Duodenal mucosa (tissue), 2 donors: ENCODE data around the gene PPA2.

Experiments used
- H3K27ac ChIP-seq: one replicate; pipeline ENCODE4 v1.7.0; 2013; ENCODE audit warnings: low read depth, low read length
- H3K27me3 ChIP-seq, 2 donors: one replicate each; pipeline ENCODE4 v1.7.0; 2013; ENCODE audit warnings: low read length in 2 of 2, control low read depth in 1 of 2; ENCODE audit not compliant: insufficient read depth in 2 of 2, control insufficient read depth in 1 of 2
- H3K36me3 ChIP-seq, 2 donors: one replicate each; pipeline ENCODE4 v1.7.0; 2013; ENCODE audit warnings: low read length in 2 of 2, control low read depth in 1 of 2; ENCODE audit not compliant: insufficient read depth in 2 of 2, control insufficient read depth in 1 of 2
- H3K4me1 ChIP-seq, 2 donors: one replicate each; pipeline ENCODE4 v1.7.0; 2013; ENCODE audit warnings: low read length in 2 of 2, control low read depth in 1 of 2; ENCODE audit not compliant: insufficient read depth in 2 of 2, control insufficient read depth in 1 of 2
- H3K4me3 ChIP-seq, 2 donors: one replicate each; pipeline ENCODE4 v1.7.0; 2013; ENCODE audit warnings: low read length in 2 of 2, low read depth in 1 of 2
- H3K9ac ChIP-seq, 2 donors: one replicate each; pipeline ENCODE4 v1.7.0; 2013; ENCODE audit warnings: low read length in 2 of 2, low read depth in 1 of 2
- H3K9me3 ChIP-seq, 2 donors: one replicate each; pipeline ENCODE4 v1.7.0; 2013; ENCODE audit warnings: low read length in 2 of 2, control low read depth in 1 of 2; ENCODE audit not compliant: control insufficient read depth in 1 of 2

Gene PPA2

DNA sequence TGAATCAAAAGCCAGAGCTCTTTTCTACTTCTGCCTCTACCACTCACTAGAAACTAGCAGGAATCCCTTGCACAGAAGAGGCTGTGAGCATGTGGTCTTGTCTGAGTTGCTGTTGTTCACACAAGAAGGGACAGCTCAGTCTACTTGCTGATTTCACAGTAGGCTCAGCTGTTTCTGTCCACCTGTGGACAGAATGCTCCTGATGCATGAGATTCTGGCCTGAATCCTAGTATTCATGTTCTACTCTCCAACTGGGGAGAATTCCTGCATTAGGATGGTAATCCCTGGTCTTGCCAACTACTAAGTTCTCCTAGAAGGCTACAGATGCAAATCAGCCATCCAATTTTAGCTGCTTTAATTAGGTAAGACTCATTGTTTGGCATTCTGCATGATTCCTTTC is 112.8 kb downstream of the PPA2 start:
- peaks cover 0 to 3% of the 10 kb centered on the region in 2 donors for H3K36me3 ChIP-seq

DNA sequence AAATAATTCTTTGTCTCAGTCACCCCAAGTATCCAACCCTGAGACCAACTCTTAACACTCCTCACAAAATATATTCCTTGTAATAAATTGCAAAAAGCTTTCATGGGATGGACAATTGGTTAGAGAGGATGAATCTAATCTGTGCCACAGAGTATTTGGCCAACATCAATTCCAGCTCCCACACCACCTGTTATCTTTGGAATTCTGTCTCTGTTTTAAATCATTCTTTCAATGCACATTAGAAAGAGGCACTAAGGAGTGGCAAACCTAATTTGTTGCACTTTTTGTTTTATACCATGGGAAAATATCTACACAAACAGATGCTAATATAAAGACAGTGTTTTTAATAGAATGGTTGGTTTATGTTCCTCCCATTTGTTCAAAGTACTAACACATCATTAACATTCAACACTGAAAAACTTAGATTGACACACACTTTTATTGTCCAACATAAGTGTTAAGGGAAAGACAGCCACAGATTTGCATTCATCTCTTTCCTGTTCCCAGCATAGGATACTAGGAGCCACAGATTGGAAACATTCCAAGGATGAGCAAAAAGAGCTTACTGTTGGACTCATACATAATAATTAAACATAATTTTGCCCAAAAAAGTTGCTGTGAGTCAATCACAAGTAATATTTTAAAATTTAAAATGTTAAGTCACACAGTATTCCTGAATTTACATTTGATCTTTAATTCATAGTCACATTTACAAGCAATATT is 116.4 kb downstream of the PPA2 start:
- H3K27me3 ChIP-seq = no peaks in the 10 kb centered on the region
- H3K9me3 ChIP-seq = no peaks in the 10 kb centered on the region
- no peaks in the 10 kb centered on the region for H3K36me3 ChIP-seq
- H3K4me3 ChIP-seq = no peak overlapping the region
- H3K9ac ChIP-seq = no peak overlapping the region
- no peak overlapping the region for H3K27ac ChIP-seq
- no peaks in the 10 kb centered on the region for H3K4me1 ChIP-seq

More for the DNA sequence above, 112.8 kb downstream of the PPA2 start:
- peaks cover 0 to 3% of the 10 kb centered on the region in 2 donors for H3K9me3 ChIP-seq
- no peak overlapping the region for H3K4me3 ChIP-seq
- H3K4me1 ChIP-seq = no peaks in the 10 kb centered on the region
- no peaks in the 10 kb centered on the region for H3K27me3 ChIP-seq
- H3K27ac ChIP-seq = no peak overlapping the region
- H3K9ac ChIP-seq = no peak overlapping the region

DNA sequence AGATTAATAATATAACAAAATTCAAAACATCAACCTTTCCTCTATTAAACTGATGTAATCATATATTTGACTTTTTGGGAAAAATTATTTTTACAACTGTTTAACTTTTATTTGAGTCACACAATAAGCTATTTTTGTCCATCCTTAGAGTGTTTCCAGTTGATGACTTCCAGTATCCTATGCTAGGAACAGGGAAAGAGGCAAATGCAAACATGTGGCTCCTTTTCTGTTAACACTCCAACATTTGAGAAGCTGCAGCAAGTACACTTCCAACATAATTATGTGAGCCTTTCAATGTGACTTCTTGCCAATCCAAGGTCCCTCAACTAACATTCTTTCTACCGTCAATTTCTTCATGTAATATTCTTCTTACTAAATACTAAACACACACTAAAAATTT is 117.7 kb downstream of the PPA2 start:
- Histone ChIP-seq H3K9ac (no peak overlapping the region), H3K4me1 (no peaks in the 10 kb centered on the region), H3K27ac (no peak overlapping the region), H3K36me3 (no peaks in the 10 kb centered on the region), H3K27me3 (no peaks in the 10 kb centered on the region), H3K4me3 (no peak overlapping the region), H3K9me3 (no peaks in the 10 kb centered on the region)

DNA sequence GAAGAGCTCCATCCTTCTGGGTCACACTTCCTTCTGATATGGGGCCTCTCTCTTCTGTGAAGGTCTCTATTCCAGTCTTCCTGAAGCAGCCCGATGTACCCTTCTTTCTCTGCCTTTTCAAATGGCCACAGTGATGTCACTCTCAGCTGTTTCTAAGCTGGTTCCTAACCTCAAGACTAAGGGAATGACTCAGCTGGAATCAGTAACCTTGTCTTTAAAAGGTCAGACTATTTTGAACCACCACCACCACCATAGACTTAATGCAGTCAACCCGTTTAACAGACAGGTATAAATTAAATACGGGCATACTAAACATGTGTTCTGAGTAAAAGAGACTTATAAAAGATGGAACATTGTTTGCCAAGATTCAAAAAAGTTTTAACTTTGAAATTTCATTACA is 121.0 kb downstream of the PPA2 start:
- no peak overlapping the region for H3K27ac ChIP-seq
- no peak overlapping the region for H3K9ac ChIP-seq
- H3K4me1 ChIP-seq = no peaks in the 10 kb centered on the region
- no peaks in the 10 kb centered on the region for H3K9me3 ChIP-seq
- no peaks in the 10 kb centered on the region for H3K27me3 ChIP-seq
- no peaks in the 10 kb centered on the region for H3K36me3 ChIP-seq
- no peak overlapping the region for H3K4me3 ChIP-seq

DNA sequence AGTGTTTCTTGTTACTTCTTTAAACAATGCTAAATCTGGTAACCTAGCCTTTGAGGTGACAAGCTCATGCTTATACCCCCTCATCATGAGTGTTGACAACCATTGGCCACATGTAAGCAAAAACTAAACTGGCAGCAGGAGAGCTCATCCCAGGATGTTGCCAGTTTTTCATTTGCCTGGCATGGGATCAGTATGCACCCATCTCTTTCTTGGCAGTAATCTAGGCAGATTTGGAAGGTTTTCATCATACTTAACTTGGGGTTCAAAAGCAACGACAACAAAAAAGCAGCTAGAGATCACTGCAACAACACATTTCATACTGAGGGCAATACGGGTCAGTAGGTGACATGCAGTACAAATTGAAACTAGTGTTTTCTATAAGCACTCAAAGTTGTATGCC is 122.0 kb downstream of the PPA2 start:
- no peak overlapping the region for H3K27ac ChIP-seq
- no peaks in the 10 kb centered on the region for H3K27me3 ChIP-seq
- H3K4me1 ChIP-seq = no peaks in the 10 kb centered on the region
- no peak overlapping the region for H3K4me3 ChIP-seq
- H3K36me3 ChIP-seq = no peaks in the 10 kb centered on the region
- no peak overlapping the region for H3K9ac ChIP-seq
- no peaks in the 10 kb centered on the region for H3K9me3 ChIP-seq

DNA sequence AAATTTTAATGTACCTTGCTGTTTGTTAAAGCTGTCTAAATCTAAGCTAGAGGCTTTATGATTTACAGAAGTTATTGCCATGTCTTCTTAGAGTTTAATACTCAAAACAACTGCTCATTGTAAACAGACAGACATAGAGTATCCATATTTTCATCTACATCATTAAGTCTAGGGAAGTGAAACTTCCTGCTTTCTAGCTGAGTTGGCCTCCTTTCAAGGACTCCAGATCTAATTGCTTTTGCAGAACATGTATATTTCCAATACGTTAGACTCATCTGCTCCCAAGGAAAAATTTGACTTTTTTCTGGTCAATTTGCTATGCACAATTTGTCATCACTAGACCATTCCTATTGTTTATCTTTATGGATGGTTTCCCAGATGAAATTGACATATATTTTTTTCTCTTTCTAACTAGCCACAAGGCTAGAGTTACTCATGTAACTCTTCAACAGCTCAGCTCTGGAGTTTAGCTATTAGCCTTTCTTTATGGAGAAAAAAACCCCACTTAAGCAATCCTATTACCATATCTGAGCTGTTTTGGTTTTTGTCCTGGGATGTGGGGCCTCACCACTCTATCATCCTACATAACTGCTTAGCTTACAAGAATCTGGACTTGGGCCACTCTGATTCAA is 122.9 kb downstream of the PPA2 start:
- Histone ChIP-seq H3K9me3 (no peaks in the 10 kb centered on the region), H3K27ac (no peak overlapping the region), H3K36me3 (no peaks in the 10 kb centered on the region), H3K4me1 (no peaks in the 10 kb centered on the region), H3K4me3 (no peak overlapping the region), H3K27me3 (no peaks in the 10 kb centered on the region), H3K9ac (no peak overlapping the region)

DNA sequence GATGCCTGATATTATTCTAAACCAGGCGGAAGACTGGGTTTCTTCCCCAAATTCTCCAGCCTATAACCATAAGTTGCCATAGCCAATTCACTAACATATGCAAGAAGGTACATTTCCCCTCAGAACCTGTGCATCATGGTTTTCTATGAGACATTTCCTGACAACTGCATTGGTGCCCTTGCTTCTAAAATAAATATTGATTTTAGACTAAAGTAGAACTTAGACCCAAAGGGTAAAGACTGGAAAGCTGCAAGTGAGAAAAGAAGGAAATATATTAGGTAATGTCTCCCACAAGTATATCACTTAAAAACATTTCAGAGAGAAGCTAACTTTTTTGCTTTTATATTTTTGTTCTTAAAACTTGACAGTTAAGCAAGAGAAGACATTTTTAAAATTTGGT is 125.1 kb downstream of the PPA2 start:
- no peak overlapping the region for H3K4me3 ChIP-seq
- H3K27me3 ChIP-seq = no peaks in the 10 kb centered on the region
- H3K9ac ChIP-seq = no peak overlapping the region
- H3K9me3 ChIP-seq = no peaks in the 10 kb centered on the region
- no peak overlapping the region for H3K27ac ChIP-seq
- no peaks in the 10 kb centered on the region for H3K4me1 ChIP-seq
- no peaks in the 10 kb centered on the region for H3K36me3 ChIP-seq

DNA sequence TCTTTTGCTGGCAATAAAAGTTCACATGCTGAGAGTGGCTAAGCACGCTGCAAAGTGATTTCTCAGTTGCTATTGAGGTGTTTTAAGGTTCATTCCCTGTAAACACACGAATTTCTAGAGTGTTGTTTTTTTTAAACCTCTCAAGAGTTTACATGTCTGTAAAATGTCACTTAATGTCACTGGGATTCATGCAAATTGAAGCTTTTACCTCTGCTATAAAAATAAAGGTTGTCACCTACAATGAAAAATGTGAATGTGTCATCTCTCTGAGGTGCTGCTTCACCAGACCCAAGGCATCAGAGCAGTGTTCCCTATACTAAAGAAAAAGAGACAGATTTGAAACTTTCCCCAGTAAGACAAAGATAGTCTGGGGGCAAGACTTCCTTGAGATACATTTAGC is 127.0 kb downstream of the PPA2 start:
- Histone ChIP-seq H3K9ac (no peak overlapping the region), H3K27me3 (no peaks in the 10 kb centered on the region), H3K27ac (no peak overlapping the region)

GRCh38 chr4:105345838-105346237 is 128.0 kb downstream of the PPA2 start:
- Histone ChIP-seq H3K9ac (no peak overlapping the region), H3K27me3 (no peaks in the 10 kb centered on the region), H3K4me3 (no peak overlapping the region), H3K9me3 (no peaks in the 10 kb centered on the region), H3K27ac (no peak overlapping the region), H3K4me1 (no peaks in the 10 kb centered on the region), H3K36me3 (no peaks in the 10 kb centered on the region)

More for the DNA sequence above, 127.0 kb downstream of the PPA2 start:
- Histone ChIP-seq H3K4me3 (no peak overlapping the region), H3K36me3 (no peaks in the 10 kb centered on the region), H3K9me3 (no peaks in the 10 kb centered on the region), H3K4me1 (no peaks in the 10 kb centered on the region)

- H3K27me3 ChIP-seq = no peaks in the 10 kb centered on the region
- H3K36me3 ChIP-seq = no peaks in the 10 kb centered on the region
- H3K4me3 ChIP-seq = no peak overlapping the region
Observed at GRCh38 chr4:105345358-105345757, 128.5 kb downstream of the PPA2 start.

More at GRCh38 chr4:105345358-105345757, 128.5 kb downstream of the PPA2 start:
- H3K27ac ChIP-seq = no peak overlapping the region
- H3K9me3 ChIP-seq = no peaks in the 10 kb centered on the region
- no peak overlapping the region for H3K9ac ChIP-seq
- H3K4me1 ChIP-seq = no peaks in the 10 kb centered on the region
